Breast epithelium (tissue), 3 donors: ENCODE results near the gene TMEM161B.

ENCODE experiments used
- POLR2A ChIP-seq: fragments of 450-650 bp; IDR thresholded peaks from one replicate; pipeline ENCODE4 v1.6.1; 2016; ENCODE audit warnings: antibody characterized with exemption, mild to moderate bottlenecking, moderate library complexity
- POLR2AphosphoS5 ChIP-seq, 3 donors: sonication (generic); formaldehyde crosslinking; IDR thresholded peaks; one replicate each; pipeline ENCODE4 v1.6.1; 2017; ENCODE audit warnings: antibody characterized with exemption in 3 of 3
- TF ChIP-seq, protein P1 (sequence below), 3 donors: fragments of 450-650 bp; IDR thresholded peaks; one replicate each; pipeline ENCODE4 v1.5.1; 2016 to 2017; ENCODE audit warnings: antibody characterized with exemption in 3 of 3, mild to moderate bottlenecking in 3 of 3, moderate library complexity in 3 of 3

DNA sequence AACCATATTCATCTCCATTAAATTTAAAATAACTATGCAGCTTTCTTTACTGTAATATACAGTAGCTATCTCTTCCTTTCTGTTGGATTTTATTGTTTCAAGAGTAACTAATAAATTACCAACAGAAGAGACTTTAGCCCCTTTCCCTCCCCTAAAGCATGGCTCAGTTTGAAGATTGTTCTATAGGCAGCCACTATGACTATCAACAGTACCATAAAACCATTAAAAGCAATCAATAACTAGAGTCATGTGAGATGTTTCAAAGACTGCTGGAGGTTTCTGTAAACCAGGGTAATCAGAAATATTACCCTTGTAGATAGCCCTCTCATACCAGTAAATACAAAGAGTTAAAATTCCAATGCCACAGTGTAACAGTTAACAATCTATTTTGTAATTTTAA lies 73.0 kb downstream of the TMEM161B start:
- no peak for TF ChIP-seq POLR2A
- TF ChIP-seq, protein P1, sequence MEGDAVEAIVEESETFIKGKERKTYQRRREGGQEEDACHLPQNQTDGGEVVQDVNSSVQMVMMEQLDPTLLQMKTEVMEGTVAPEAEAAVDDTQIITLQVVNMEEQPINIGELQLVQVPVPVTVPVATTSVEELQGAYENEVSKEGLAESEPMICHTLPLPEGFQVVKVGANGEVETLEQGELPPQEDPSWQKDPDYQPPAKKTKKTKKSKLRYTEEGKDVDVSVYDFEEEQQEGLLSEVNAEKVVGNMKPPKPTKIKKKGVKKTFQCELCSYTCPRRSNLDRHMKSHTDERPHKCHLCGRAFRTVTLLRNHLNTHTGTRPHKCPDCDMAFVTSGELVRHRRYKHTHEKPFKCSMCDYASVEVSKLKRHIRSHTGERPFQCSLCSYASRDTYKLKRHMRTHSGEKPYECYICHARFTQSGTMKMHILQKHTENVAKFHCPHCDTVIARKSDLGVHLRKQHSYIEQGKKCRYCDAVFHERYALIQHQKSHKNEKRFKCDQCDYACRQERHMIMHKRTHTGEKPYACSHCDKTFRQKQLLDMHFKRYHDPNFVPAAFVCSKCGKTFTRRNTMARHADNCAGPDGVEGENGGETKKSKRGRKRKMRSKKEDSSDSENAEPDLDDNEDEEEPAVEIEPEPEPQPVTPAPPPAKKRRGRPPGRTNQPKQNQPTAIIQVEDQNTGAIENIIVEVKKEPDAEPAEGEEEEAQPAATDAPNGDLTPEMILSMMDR (IDR thresholded peaks at IDR 0.05): no peak
- no peak for TF ChIP-seq POLR2AphosphoS5 (IDR thresholded peaks at IDR 0.05)
